ENCODE results near the gene COL4A6. TPM values are rescaled to one million over a fixed set of nuclear protein-coding genes. Genes with fewer than 3 reads are reported as not detected.

Gene COL4A6
- total and polyA plus RNA-seq, 10 of the 15 experiments (the other 5 are each of a cell fraction or from before 2014, with no cell fraction given), result 0.02 to 0.56 (median 0.05) TPM; not detected in 3

GRCh38 chrX:108437349-108438109 is 693 bp downstream of the COL4A6 start:
- ATAC-seq, result no peak

More at GRCh38 chrX:108437349-108438109, 693 bp downstream of the COL4A6 start:
- Histone ChIP-seq H3K27me3 (replicated peaks in 1 of 2; ENCODE audit: control insufficient read depth in 2 of 2, insufficient read depth in 2 of 2, low read length in 1 of 2) (peaks cover 2 to 3% of the 10 kb centered on the region in 2 experiments; a peak in 2 of 4 replicates), H3K4me1 (ENCODE audit: control insufficient read depth, insufficient read depth, low read length) (no peaks in the 10 kb centered on the region), H3K4me2 (ENCODE audit: control insufficient read depth, insufficient read depth) (no peak overlapping the region), H3K9me3 (replicated peaks; ENCODE audit: control insufficient read depth, insufficient read depth, low read length) (no peaks in the 10 kb centered on the region), H3K36me3 (ENCODE audit: control insufficient read depth in 2 of 2, insufficient read depth in 2 of 2, low read length in 1 of 2) (no peaks in the 10 kb centered on the region), H2AFZ (ENCODE audit: control insufficient read depth, low read depth, low read length) (no peak overlapping the region), H3K4me3 (no peak overlapping the region), H3K79me2 (ENCODE audit: control insufficient read depth, insufficient read depth, low read length) (no peaks in the 10 kb centered on the region), H3K9ac (ENCODE audit: control insufficient read depth, insufficient read depth, low read length) (no peak overlapping the region), H3K27ac (ENCODE audit: control insufficient read depth, insufficient read depth) (no peak overlapping the region), H4K20me1 (ENCODE audit: control insufficient read depth, insufficient read depth) (no peaks in the 10 kb centered on the region)
- SMC1A ChIA-PET (ENCODE audit: uncharacterized antibody, unreplicated experiment), result no interaction called here
- DNase-seq (ENCODE audit: low read depth, low spot score), result no peak
- intact Hi-C loops (cut with micrococcal nuclease; ENCODE audit: unreplicated experiment) (no loop called here), in situ Hi-C loops (cut with MboI) (no loop called here)
- BruUV-seq (replicated peaks), result no TSS peak
- RAD21 ChIA-PET (ENCODE audit: unreplicated experiment), result no interaction called here
- CTCF ChIA-PET, result no interaction called here
- POLR2A ChIA-PET, result no interaction called here
- FAIRE-seq, result no peak
- TF ChIP-seq CREM (IDR thresholded peaks at IDR 0.05; ENCODE audit: low read depth) (no peak), USF2 (IDR thresholded peaks at IDR 0.05; ENCODE audit: borderline replicate concordance, low read depth, low read length) (no peak), KLF5 (IDR thresholded peaks at IDR 0.05; ENCODE audit: partially characterized antibody) (no peak), GABPA (IDR thresholded peaks at IDR 0.05; ENCODE audit: low read depth) (no peak), RELA (IDR thresholded peaks at IDR 0.05; ENCODE audit: borderline replicate concordance, partially characterized antibody) (no peak), USF1 (IDR thresholded peaks at IDR 0.05; ENCODE audit: borderline replicate concordance, extremely low read length, insufficient read depth, low read depth, low read length) (no peak), CHD4 (IDR thresholded peaks at IDR 0.05) (no peak), MAX (IDR thresholded peaks at IDR 0.05; ENCODE audit: low read depth, low read length) (no peak)
- WGBS (ENCODE audit: insufficient coverage, insufficient replicate concordance, low lambda C conversion rate, missing lambda C conversion rate), result 10% methylated on average over 20 of the region's 20 CpGs
